H1 (cell line): ENCODE data around the gene MACROD2.

Source experiments
- KDM1A ChIP-seq: fragments of 200-600, 300-600 bp; sonication (generic); IDR thresholded peaks from 2 replicates; pipeline ENCODE4 v1.7.1; 2016; ENCODE audit warnings: mild to moderate bottlenecking, low read length, borderline replicate concordance
- POLR2A ChIP-seq, 2 experiments: IDR thresholded peaks; 1 replicate in 1 of 2; 2 replicates in 1 of 2; pipeline ENCODE4 v1.6.1; 2011; ENCODE audit warnings: low read depth in 2 of 2, low read length in 2 of 2, mild to moderate bottlenecking in 2 of 2; ENCODE audit errors: control extremely low read depth in 1 of 2
- SIN3A ChIP-seq, 2 experiments: IDR thresholded peaks in 1 of 2; conservative IDR thresholded peaks in 1 of 2; 2 replicates each; pipeline ENCODE4 v1.6.1; 2011 to 2012; ENCODE audit warnings: low read length in 2 of 2, improper control_type of control experiment in 1 of 2, low read depth in 1 of 2, mild to moderate bottlenecking in 1 of 2
- TEAD4 ChIP-seq: IDR thresholded peaks from 2 replicates; pipeline ENCODE4 v1.6.1; 2012; ENCODE audit warnings: low read depth, low read length, inconsistent platforms, mixed read lengths
- TF ChIP-seq, protein P1 (sequence below), 3 experiments: IDR thresholded peaks; 1 replicate in 2 of 3; 2 replicates in 1 of 3; pipeline versions ENCODE4 v1.5.1 to v1.6.1; 2011; ENCODE audit warnings: low read length in 3 of 3, mild to moderate bottlenecking in 3 of 3, inconsistent platforms in 2 of 3, low read depth in 1 of 3, moderate library complexity in 1 of 3; ENCODE audit not compliant: insufficient read depth in 1 of 3; ENCODE audit errors: control extremely low read depth in 1 of 3

GRCh38 chr20:15345287-15345686 is 1350.0 kb downstream of the MACROD2 start:
- TF ChIP-seq TEAD4 (no peak), SIN3A (conservative IDR thresholded peaks at IDR 0.05 in 1 of 2, IDR thresholded peaks at IDR 0.05 in 1 of 2; ENCODE audit: low read depth in 1 of 2, low read length in 2 of 2) (no peak), POLR2A (IDR thresholded peaks at IDR 0.05; ENCODE audit: control extremely low read depth in 1 of 2, low read depth in 2 of 2, low read length in 2 of 2) (no peak), KDM1A (no peak)
- TF ChIP-seq, protein P1, sequence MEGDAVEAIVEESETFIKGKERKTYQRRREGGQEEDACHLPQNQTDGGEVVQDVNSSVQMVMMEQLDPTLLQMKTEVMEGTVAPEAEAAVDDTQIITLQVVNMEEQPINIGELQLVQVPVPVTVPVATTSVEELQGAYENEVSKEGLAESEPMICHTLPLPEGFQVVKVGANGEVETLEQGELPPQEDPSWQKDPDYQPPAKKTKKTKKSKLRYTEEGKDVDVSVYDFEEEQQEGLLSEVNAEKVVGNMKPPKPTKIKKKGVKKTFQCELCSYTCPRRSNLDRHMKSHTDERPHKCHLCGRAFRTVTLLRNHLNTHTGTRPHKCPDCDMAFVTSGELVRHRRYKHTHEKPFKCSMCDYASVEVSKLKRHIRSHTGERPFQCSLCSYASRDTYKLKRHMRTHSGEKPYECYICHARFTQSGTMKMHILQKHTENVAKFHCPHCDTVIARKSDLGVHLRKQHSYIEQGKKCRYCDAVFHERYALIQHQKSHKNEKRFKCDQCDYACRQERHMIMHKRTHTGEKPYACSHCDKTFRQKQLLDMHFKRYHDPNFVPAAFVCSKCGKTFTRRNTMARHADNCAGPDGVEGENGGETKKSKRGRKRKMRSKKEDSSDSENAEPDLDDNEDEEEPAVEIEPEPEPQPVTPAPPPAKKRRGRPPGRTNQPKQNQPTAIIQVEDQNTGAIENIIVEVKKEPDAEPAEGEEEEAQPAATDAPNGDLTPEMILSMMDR (IDR thresholded peaks at IDR 0.05; ENCODE audit: control extremely low read depth in 1 of 3, insufficient read depth in 1 of 3, low read depth in 1 of 3, low read length in 3 of 3) = peak in 2 of 3 experiments; percentile 2 to 14; a peak in 2 of 4 replicates
